ENCODE results near the gene C5orf15.
"Not testable (repeated sequence)": the region's sequence is repeated elsewhere in the genome, so short reads cannot be mapped to it uniquely, and the experiment has no call there.

Gene C5orf15

DNA sequence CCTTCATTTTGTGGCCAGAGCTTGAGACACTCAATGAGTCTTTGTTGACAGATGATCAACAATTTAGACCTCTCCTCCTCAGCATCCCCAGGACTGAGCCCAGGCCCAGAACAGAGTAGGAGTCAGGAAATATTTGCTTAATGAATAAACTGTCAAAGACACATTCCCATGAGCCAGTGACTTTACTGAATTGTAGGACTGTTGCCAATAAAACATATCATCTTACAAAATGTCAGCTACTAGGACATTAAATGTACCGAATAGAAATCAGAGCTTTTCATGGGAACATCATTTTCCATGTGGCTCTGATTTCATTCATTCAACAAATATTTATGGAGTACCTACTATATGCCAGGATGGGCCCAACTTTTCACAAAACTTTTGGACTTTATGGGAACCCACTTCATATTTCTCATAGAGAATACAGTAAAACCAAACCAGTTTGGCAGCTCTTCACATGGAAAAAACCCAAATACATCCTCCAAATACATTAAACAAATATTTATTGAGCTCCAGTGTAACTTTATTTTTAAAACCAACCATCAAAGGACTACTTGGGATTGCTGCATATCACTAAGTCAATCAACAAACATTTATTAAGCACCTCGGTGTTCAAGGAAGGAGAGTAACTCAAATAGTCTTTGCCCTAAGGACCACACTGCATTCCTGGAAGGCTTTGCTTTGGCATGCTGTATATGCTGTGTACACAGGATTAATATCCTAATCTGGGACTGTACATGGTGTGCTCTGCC, 24.9 kb upstream of the C5orf15 start:
- no peak for DNase-seq

DNA sequence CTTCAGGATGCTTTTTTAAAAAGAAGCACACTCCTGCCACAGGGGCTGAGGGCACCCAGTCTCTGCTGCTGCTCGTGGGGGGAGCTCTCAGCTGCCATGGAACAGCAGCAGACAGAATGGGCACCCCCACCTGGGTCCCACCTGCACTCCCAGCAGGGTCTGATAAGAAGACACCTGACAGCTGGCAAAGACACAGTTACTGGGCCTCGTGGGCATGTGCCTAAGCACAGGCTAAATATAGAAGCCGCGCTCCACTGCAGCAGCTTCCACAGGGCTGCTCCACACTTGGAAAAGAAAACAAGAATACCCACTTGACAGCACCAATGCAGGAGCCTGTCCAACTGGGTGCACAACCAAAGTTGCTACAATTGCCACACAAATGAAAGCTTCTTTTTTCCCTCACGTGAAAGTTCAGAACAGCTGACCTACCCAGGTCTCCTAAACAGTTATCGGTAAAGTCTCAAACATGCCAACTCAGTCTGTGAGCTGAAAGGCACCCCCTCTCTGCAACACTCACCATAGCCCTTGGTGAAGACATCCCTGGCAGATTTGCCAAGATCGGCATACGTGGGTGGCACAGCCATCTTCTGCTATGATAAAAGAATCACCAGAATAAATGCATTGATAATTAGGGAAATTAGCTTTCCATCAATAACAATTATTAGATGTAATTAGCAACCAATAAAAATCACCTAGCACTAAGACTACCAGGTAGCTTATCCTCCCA, 24.2 kb upstream of the C5orf15 start:
- DNase-seq = no peak

DNA sequence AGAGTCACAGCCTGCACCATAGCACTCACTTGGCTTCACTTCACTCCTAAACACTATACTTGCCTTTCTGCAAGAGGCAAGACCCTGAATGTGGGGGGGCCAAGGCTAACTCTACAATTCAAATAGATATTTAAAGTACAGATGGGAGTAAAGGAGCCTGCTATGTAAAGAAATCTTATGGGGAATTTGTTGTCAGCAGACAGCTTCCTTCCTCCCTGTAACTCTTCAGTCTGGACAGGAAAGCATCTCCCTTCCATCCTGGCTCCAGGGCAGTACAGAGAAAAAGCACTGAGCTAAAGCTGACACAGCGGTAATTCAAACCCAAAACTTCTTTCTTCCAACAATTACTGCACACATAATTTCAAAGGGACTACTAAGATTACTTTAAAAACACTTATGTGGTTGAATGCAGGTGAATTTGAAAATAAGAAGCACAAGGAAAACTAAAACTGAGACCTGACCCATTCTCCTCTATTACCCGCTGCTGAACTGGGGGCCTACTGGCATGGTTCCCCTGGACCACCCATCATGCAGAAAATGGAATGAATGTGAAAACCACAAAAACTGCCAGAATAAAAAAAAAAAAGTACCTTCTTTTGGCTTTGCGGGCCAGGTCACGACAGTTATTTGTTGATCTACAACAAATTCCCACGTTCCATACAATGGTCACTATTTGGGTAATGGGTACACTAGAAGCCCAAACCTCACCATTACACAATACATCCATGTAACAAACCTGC, 22.9 kb upstream of the C5orf15 start:
- DNase-seq = no peak

DNA sequence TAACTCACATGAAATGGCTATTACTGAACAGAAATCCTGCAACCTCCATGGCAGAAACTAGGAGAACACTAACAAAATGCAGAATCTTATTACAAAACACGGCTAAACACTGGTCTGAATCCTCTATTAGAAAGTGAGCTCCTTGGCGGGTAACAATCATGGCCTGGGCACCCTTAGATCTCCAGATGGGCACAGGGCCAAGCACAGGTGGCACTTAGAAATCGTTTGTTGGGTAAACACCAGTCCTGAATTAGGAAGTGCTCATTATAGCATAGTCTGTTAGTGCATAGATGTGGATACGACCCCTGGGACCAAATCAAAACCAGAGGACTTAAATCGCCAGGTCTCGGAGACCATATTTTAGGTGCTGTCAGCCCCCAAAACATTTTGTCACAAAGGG, 22.0 kb upstream of the C5orf15 start:
- DNase-seq = no peak

DNA sequence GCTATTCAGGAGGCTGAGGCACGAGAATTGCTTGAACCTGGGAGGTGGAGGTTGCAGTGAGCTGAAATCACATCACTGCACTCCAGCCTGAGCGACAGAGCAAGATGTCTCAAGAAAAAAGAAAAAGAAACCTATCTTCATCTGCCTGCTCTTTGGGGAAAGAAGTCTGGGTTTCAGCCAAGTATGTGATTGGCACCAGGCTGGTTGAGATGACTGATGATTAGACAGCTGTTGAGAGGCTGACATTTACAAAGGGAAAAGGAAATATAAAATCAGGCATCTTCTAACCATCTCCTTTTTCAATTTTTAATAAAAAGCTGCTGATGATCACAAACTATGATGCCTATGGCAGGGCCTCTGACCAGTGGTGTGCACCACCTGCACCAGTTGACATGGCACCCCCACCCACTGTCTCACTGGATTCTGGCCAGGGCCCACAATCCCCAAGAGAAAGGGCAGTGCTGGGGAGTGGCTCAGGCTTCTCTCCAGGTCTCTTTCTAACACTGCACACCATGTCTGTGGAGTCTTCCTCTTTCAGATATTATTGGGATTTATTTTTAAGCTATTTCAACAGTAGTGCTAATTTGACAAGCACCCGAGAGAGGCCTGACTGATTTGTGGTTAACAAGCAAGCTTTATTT, 17.2 kb upstream of the C5orf15 start:
- DNase-seq = no peak

DNA sequence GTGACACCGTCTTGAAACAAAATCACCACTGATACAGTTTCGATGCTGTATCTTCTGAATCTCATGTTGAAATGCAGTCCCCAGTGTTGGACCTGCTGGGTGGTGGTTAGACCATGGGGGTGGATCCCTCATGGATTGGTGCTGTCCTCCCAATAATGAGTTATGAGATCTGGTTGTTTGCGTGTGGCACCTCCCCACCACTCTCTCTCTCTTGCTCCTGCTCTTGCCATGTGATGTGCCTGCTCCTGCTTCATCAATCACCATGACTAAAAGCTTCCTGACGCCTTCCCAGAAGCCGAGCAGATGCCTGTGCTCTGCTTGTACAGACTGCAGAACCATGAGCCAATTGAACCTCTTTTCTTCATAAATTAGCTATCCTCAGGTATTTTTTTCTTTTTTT, 15.2 kb upstream of the C5orf15 start:
- DNase-seq = no peak

DNA sequence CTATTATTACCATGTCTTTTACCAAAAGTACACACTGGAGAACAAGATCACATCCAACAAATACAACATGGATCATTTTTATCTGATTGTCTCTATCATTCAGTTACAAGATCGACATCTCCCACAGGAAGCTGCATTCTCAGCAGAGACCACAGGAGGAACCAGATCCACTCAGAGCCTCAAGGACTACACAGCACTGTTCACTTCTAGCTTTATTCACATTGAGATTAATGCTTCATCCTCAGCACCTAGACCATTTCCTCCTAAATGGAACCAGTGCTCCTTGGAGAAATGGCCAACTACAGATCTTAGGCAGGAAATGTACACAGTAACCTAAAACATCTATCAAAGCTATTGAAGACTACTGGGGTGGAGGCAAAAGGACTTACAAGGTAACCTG, 13.3 kb upstream of the C5orf15 start:
- DNase-seq = no peak

DNA sequence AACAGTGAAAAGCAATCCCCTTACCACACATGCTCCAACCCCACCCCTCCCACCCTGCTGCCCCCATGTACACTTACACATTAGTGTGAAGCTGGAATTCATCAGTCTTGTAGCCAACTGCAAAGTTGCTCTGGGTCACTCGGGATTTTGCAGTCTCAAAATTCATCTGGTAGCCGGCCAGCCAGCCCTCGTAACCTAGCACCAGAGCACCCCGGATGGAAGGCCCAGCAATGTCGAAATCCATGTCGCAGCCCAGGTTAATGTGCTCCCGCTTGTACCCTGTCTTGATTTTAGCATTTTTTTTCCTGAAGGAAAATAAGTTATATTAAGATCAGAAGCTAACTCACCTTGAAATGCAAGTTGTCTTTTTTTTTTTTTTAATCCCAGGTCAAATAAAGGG, 12.2 kb upstream of the C5orf15 start:
- no peak for DNase-seq

DNA sequence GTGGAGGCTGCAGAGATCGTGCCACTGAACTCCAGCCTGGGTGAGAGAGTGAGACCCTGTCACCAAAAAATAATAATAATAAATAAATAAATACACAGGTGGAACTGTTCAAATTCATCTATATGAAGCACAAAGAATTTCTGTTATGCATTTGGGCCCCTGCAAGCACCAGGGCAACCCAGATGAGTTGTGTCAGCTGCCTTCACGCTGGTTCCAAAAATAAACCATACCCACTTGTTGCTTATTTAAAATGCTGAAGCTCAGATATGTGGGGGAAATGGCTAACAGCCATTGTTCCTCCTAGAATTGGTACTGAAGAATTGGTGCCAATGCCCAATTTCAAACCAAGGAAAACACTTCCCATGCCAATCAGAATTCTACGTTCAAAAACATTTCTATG, 10.5 kb upstream of the C5orf15 start:
- DNase-seq = no peak

DNA sequence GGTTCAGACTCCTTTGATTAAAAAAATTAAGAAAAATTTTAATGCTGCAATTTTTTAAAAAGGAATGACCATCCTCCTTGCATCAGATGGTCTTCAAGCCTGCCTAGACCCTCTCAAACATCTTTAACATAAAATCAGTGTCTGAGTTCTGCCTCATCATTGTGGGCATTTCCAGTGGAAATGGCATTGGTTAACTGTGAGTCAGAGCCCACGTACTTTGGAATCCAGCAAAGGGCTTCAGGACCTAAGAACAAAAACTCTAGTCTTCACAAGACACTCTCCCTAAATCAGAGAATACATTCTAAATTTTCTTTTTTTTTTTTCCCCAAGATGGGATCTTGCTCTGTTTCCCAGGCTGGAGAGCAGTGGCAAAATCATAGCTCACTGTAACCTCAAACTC, 9.4 kb upstream of the C5orf15 start:
- no peak for DNase-seq

DNA sequence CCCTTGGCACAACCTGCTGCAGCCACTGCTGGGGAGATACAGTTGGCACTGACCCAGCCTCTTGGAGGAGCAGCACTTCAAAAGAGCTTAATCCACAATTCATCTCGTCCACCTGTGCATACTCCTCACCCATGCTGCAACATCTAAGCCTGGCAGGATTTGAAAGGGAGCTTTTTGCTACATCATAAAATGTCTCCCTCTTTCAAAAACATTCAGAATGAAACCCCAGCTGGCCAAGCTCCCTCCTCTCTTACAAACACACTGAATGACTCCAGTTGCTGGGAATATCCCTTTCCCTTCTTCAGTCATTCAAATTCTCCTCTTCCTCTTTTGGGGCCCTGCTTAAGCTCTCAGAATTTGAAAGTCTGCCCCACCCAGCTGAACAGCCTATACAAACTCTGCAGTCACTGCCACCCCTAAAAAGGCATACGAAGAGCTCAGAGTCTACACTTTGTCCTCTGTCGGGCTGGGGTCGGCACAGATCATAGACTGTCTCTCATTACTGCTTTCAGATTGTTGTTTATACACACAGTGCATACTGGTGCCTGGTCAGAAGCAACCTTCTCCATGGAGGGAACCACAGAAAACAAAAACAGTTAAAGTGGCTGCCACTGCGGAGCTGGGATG, 8.8 kb upstream of the C5orf15 start:
- no peak for DNase-seq

DNA sequence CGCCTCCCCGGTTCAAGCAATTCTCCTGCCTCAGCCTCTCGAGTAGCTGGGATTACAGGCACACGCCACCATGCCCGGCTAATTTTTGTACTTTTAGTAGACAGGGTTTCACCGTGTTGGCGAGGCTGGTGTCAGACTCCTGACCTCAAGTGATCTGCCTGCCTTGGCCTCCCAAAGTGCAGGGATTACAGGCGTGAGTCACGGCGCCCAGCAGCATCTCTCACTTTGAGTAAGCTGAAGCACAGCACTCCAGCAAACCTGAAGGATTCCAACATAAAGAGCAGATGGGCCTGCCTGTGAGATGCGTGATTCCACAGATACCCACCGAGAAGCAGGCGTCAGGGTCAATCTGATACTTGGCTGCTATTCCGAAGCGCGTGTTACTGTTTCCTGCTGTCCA, 7.1 kb upstream of the C5orf15 start:
- not testable (repeated sequence) for DNase-seq

DNA sequence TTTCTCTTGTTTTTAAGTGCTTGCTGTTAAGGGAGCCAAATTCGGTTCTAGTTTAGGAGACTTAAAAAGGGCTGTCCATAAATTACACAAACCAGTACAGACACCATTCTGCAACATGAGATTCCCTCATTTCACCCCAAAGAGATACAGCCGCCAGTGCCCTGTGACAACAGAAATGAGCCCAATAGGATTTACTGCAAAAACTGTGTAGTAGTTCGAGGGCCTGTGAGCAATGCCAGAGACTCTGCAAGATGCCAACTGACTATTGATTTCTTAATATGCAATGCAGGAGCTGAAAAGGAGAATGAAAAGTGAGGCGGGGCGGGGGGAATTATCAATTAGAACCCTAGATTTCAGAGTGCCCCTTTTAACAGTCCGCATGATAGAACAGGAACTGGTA, 5.7 kb upstream of the C5orf15 start:
- no peak for DNase-seq

DNA sequence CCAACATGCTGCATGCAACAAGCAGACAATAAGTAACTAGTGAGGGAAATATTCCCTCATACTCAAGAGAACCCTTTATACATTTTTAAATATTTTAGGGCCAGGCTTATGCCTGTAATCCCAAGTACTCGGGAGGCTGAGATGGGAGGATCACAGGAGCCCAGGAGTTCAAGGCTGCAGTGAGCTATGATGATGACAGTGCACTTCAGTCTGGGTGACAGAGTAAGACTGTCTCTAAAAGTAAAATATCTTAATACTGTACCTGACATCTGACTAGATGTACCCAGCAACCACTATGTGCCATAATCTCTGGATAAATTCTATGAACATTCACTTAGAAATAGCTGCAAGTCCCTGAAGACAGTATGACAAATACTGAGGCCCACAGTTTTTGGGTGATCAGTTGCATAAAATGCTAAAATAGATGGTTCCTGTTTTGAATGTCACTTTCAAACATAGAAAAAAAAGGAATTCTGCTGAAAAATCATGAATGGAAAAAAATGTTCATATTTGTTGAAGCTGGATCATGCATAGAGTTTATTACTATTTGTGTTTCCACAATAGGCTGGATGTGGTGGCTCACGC, 2.0 kb upstream of the C5orf15 start:
- no peak for DNase-seq

DNA sequence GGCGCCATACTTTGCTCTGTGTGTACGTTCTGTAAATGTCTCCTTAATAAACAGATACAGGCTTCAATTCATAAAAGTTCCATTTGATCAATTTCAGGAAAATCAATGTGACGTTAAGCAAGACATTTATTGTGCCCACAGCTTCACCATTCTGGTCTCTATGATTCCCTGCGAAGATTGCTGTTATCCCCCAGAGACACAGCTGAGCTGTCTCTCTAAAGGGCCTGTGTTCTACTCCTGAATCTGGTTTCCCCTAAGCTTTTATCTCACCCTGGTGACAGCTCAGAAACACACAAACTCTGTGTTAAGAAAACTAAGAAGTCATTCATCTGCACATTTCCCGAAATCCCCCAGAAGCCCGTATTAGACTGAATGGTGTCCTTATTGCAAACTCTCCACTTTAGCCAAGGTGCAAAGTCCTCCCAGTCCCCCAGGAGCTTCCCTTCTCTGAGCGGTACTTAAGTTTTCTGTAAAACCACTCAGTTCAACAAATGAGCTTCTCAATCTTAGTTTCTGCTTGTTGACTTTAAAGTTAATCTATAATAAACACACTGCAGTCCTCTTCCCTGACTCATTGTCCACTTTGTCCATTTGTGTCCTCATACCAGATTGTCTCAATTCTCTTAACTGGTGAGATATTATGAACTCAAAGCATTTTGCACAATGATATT, 1.4 kb upstream of the C5orf15 start:
- DNase-seq = no peak

DNA sequence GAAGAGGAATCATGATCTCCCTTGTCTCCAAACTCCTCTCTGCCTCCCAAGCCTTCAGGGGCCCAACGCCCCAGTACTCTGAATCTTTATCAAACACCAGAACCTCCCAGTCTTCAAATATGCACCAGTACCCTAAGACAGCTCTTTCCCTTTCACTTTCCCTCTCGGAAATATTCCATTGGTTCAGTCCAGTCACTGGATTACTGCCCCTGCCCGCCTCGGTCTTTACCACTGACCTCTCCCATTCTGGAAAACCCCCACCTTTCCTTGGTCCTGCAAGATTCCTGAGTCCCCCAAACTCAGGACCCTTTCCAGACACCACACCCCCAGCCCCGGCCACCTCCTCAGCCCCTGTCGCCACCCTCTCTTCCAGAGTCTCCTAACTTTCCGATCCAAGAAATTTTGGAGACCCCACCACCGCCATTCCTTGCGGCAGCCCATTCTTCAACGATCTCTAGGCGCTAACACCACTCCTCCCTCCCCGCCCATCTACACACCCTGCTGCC, 674 bp downstream of the C5orf15 start:
- no peak for DNase-seq

DNA sequence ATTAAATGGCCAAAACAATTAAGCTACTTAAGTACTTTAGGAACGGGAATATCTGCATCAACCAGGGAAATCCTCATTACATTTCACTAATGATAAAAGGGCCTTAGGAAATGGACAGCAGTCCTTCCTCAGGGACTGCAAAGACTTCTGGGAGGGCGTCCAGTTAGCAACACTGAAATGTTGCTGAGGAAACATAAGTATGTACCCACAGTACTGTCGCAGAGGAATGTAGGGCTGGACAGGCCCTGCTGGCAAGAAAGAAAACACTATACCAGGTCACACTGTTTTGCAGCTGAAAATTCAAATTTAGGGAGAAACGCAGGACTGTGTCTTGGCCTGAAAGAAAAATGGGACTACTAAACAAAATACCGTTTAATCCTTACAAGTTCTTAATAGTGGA, 1.3 kb downstream of the C5orf15 start:
- no peak for DNase-seq

DNA sequence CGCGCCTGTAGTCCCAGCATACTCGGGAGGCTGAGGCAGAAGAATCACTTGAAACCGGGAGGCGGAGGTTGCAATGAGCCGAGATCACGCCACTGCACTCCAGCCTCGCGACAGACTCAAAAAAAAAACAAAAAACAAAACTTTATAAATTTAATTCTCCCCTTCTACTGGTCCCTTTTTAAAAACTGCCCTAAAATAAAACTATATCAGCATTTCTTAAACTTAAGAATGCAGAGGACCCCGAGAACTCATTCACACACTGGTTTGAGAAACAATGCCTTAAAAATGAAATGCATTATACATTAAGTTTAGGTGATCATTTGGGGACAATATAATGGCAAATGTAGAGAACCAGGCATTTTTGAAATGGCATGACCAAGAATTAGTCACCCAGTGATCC, 2.3 kb downstream of the C5orf15 start:
- no peak for DNase-seq

DNA sequence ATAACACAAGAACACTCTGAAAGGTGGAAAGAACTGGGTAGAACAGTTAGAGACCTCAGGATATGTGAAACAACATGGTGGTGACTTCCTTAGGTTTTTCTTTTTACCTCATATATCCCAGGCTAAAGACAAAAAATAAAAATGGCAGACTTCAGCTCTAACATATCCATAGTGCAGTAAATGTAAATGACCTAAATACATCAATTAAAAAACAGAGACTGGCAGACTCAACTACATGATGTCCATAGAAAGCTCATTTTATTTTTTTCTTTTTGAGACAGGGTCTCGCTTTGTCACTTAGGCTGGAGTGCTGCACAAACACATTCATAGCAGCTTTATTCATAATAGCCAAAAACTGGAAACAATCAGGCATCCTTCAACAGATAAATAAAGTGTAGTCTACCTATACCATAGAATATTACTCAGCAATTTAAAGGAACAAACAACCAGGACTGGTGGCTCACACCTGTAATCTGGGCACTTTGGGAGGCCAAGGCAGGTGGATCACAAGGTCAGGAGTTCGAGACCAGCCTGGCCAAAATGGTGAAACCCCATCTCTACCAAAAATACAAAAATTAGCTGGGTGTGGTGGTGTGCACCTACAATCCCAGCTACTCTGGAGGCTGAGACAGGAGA, 4.8 kb downstream of the C5orf15 start:
- no peak for DNase-seq

DNA sequence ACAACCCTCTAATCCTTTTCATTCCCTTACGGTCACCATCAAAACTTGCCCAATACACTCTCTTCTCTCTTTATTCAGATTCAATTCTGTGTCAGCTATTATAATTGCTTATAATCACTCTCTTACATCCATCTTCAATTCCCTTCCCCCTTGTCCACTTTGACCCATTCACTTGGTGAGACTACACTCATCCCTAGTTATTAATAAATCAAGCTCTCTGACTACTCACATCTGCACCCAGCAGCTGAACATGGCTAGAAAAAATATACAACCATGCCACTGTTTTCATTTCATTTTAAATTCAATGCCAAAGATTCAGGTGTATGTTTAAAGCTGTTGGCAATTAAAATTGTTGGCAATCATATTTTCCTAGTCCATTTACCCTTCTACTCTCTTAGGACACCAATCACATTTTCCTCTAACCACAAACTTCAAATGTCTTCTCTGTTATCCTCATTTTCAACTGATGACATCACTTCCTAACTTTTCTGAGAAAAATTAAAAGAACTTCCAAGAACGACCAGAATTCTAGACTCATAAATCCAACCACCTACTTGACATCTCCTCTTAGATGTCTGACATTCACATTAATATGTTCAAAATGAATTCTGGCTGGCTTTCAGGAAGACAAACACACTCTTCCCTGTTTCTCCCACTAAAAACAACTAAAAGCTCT, 5.5 kb downstream of the C5orf15 start:
- no peak for DNase-seq

DNA sequence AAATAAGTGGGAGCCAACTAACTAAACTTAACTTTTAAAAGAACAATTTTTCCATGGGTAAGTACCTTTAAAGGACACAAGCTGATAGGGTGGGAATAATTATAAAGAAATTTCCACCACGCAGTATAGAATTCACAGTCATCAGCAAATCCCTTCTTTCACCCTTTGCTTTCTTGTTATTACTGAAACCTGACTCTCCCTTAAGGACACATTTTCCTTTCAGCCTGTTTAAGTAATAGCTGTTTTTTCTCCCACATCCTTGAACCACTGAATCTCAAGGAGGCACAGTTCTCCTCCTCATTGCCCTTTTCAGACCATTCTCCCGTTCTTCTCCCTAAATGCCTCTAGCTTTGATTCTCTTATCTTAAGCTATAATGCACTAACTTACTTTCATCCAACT, 6.3 kb downstream of the C5orf15 start:
- DNase-seq = no peak
